ENCODE results near the gene PPT2. TPM values are rescaled to one million over a fixed set of nuclear protein-coding genes. Genes with fewer than 3 reads are reported as not detected.

Gene PPT2
- total and polyA plus RNA-seq, 2 of the 13 experiments (the other 11 are each of a cell fraction or from before 2014, with no cell fraction given), result 39.2 to 61.8 TPM

DNA sequence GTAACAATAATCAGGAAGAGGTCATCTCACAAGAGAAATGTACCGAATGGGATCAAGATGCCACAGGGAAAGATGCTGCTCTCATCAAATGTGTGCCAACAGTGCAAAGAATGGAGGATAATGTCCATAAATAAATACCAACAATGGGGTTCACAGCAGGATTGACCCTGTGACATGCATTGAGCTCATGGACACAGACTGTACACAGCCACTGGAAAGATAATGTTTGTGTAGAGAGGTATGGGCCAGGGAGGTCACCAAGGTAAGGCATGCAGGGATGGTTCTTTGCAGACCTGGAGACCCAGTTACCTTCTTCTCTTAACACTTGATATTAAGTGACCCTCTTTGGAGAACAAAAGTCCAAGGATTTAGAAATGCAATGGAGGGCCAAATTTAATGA is 20.5 kb downstream of the PPT2 start (continued):
- TF ChIP-seq, protein P1, sequence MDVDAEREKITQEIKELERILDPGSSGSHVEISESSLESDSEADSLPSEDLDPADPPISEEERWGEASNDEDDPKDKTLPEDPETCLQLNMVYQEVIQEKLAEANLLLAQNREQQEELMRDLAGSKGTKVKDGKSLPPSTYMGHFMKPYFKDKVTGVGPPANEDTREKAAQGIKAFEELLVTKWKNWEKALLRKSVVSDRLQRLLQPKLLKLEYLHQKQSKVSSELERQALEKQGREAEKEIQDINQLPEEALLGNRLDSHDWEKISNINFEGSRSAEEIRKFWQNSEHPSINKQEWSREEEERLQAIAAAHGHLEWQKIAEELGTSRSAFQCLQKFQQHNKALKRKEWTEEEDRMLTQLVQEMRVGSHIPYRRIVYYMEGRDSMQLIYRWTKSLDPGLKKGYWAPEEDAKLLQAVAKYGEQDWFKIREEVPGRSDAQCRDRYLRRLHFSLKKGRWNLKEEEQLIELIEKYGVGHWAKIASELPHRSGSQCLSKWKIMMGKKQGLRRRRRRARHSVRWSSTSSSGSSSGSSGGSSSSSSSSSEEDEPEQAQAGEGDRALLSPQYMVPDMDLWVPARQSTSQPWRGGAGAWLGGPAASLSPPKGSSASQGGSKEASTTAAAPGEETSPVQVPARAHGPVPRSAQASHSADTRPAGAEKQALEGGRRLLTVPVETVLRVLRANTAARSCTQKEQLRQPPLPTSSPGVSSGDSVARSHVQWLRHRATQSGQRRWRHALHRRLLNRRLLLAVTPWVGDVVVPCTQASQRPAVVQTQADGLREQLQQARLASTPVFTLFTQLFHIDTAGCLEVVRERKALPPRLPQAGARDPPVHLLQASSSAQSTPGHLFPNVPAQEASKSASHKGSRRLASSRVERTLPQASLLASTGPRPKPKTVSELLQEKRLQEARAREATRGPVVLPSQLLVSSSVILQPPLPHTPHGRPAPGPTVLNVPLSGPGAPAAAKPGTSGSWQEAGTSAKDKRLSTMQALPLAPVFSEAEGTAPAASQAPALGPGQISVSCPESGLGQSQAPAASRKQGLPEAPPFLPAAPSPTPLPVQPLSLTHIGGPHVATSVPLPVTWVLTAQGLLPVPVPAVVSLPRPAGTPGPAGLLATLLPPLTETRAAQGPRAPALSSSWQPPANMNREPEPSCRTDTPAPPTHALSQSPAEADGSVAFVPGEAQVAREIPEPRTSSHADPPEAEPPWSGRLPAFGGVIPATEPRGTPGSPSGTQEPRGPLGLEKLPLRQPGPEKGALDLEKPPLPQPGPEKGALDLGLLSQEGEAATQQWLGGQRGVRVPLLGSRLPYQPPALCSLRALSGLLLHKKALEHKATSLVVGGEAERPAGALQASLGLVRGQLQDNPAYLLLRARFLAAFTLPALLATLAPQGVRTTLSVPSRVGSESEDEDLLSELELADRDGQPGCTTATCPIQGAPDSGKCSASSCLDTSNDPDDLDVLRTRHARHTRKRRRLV (CRISPR knock-in tag; IDR thresholded peaks at IDR 0.05), result no peak
- TF ChIP-seq TP53 (CRISPR knock-in tag; conservative IDR thresholded peaks at IDR 0.05) (no peak), HIVEP1 (CRISPR knock-in tag; IDR thresholded peaks at IDR 0.05) (no peak), NONO (IDR thresholded peaks at IDR 0.05) (no peak), NONO (CRISPR knock-in tag; conservative IDR thresholded peaks at IDR 0.05) (no peak), ZNF850 (CRISPR knock-in tag; conservative IDR thresholded peaks at IDR 0.05) (no peak), HOXA3 (CRISPR knock-in tag; IDR thresholded peaks at IDR 0.05) (no peak), THAP9 (CRISPR knock-in tag; IDR thresholded peaks at IDR 0.05; ENCODE audit: borderline replicate concordance) (no peak), LCORL (IDR thresholded peaks at IDR 0.05) (no peak), LCORL (CRISPR knock-in tag; IDR thresholded peaks at IDR 0.05) (no peak), MAF1 (CRISPR knock-in tag; IDR thresholded peaks at IDR 0.05; ENCODE audit: borderline replicate concordance) (no peak), CREB3 (CRISPR knock-in tag; IDR thresholded peaks at IDR 0.05) (no peak), ZNF256 (CRISPR knock-in tag; conservative IDR thresholded peaks at IDR 0.05) (no peak), ZMAT3 (CRISPR knock-in tag; conservative IDR thresholded peaks at IDR 0.05) (no peak), PCBP2 (optimal IDR thresholded peaks at IDR 0.05; ENCODE audit: low read depth, low read length, poor library complexity, severe bottlenecking) (no peak), LBX2 (CRISPR knock-in tag; IDR thresholded peaks at IDR 0.05; ENCODE audit: borderline replicate concordance) (no peak), SRSF4 (IDR thresholded peaks at IDR 0.05; ENCODE audit: low read depth, low read length, poor library complexity, severe bottlenecking) (no peak), FOSL2 (CRISPR knock-in tag; IDR thresholded peaks at IDR 0.05) (no peak)
- TF ChIP-seq, protein P2, sequence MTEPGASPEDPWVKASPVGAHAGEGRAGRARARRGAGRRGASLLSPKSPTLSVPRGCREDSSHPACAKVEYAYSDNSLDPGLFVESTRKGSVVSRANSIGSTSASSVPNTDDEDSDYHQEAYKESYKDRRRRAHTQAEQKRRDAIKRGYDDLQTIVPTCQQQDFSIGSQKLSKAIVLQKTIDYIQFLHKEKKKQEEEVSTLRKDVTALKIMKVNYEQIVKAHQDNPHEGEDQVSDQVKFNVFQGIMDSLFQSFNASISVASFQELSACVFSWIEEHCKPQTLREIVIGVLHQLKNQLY (CRISPR knock-in tag; IDR thresholded peaks at IDR 0.05), result peak; percentile 74; the same call in 1 of the 2 replicates
- TF ChIP-seq, protein P3, sequence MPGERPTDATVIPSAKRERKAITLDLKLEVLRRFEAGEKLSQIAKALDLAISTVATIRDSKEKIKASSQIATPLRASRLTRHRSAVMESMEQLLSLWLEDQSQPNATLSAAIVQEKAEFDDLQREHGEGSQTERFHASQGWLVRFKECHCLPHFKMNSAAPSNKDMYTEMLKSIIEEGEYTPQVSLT (CRISPR knock-in tag; IDR thresholded peaks at IDR 0.05; ENCODE audit: borderline replicate concordance, low read depth), result no peak
